GM12872 (cell line): ENCODE measurements around the gene LYPD6B.
A peak's percentile ranks its signal among the peaks of the same experiment; 100 is the strongest.

Experiments
- CTCF ChIP-seq: IDR thresholded peaks from 3 replicates; pipeline ENCODE4 v1.5.1; 2011; ENCODE audit warnings: low read depth, mild to moderate bottlenecking, low read length, moderate library complexity; ENCODE audit not compliant: insufficient read depth

Gene LYPD6B, protein sequence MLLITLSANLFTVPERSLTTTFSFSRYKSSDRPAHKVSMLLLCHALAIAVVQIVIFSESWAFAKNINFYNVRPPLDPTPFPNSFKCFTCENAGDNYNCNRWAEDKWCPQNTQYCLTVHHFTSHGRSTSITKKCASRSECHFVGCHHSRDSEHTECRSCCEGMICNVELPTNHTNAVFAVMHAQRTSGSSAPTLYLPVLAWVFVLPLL

DNA sequence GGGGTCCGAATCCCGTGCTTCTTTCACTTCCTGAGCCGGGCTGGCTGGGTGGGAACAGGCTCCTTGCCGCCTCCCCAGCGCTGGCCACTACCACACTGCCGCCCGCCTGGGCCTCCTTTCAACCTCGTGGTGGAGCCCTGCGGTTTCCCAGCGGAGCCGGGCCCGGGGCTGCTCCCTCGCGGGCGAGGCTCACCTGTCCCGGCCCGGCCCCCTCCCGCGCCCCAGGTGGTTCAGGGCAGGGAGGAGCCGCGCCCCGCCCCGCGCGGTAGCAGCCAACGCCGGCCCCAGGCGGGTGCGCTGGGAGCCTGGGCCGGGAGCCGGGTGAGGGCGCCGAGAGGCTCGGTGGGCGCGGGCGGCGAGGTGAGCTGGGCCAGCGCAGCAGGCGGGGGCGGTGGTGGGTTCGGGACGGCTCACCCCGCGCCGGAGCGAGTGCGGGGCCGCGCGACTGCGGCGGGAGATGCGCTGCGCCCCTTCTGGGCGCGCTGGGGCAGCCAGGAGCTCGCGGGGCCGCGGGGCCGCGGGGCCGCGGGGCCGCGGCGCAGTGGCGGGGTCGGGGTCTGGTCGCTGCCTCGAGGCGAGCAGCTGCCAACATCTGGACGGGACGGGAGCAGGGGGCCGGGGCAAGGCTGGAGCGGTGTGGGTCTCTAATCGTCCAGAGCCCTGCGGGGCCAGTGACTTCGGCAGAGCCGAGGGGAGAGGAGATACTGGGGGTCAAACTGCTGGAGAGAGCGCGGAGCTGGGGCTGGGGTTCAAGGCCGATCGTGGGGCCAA is at the start of gene LYPD6B:
Gene LYPD6B, plus strand, starts transcription at position 258 of the 771 bp plus-strand sequence. CDS start 92,250 bp downstream, outside the sequence.
- TF ChIP-seq CTCF, result no peak; the same call in 2 of the 3 replicates

- TF ChIP-seq CTCF, result peak; percentile 71
Measured at GRCh38 chr2:148989882-148990493, 48.5 kb upstream of the LYPD6B start.

- TF ChIP-seq CTCF, result no peak
Measured at GRCh38 chr2:148990968-148991367, 47.5 kb upstream of the LYPD6B start.

GRCh38 chr2:148992448-148992847 is 46.1 kb upstream of the LYPD6B start:
- no peak for TF ChIP-seq CTCF

DNA sequence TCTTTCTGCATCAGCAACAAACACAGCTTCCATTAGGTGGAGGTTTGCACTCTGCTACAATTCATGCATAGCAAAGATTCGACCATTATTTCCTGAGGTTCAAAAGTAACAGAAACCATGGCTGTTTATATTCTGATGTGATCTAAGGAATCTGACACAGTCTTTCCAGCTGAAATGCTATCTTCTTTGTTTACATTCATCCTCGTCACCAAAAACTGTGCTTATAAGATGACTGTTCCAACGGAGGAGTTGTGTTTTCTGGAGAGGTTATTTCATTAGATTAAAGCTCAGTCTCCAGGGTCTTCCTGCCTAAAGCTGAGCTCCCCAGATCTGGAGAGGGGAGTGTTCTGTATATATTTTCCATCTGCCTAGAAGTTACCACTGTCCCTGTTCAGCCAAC is 45.1 kb upstream of the LYPD6B start:
- no peak for TF ChIP-seq CTCF

GRCh38 chr2:148994341-148994740 is 44.2 kb upstream of the LYPD6B start:
- TF ChIP-seq CTCF, result no peak

GRCh38 chr2:148996805-148997204 is 41.7 kb upstream of the LYPD6B start:
- no peak for TF ChIP-seq CTCF
